NCI-H748 (cell line): ENCODE measurements around the gene HSPB6.
"Not testable (repeated sequence)": the region's sequence is repeated elsewhere in the genome, so short reads cannot be mapped to it uniquely, and the experiment has no call there.

ENCODE experiments used
- DNase-seq: peaks from one replicate; lab custom pipeline; 2025; ENCODE audit not compliant: unreplicated experiment; lab: John Stamatoyannopoulos, UW

The HSPB6 gene

GRCh38 chr19:35786299-35787160 lies 29.7 kb upstream of the HSPB6 start:
- DNase-seq, result no peak

DNA sequence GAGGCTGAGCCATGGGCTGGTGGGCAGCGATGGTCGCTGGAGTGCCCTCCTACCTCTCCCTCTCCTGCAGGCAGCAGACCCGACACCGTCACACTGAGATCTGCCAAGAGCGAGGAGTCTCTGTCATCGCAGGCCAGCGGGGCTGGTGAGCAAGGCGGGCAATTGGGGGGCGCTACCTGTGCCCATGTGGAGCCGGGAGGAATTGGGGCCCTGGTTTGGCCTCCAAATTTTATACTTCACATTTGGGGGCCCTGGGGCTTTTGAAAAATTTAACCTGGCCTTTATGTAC lies 28.5 kb upstream of the HSPB6 start:
- no peak for DNase-seq

DNA sequence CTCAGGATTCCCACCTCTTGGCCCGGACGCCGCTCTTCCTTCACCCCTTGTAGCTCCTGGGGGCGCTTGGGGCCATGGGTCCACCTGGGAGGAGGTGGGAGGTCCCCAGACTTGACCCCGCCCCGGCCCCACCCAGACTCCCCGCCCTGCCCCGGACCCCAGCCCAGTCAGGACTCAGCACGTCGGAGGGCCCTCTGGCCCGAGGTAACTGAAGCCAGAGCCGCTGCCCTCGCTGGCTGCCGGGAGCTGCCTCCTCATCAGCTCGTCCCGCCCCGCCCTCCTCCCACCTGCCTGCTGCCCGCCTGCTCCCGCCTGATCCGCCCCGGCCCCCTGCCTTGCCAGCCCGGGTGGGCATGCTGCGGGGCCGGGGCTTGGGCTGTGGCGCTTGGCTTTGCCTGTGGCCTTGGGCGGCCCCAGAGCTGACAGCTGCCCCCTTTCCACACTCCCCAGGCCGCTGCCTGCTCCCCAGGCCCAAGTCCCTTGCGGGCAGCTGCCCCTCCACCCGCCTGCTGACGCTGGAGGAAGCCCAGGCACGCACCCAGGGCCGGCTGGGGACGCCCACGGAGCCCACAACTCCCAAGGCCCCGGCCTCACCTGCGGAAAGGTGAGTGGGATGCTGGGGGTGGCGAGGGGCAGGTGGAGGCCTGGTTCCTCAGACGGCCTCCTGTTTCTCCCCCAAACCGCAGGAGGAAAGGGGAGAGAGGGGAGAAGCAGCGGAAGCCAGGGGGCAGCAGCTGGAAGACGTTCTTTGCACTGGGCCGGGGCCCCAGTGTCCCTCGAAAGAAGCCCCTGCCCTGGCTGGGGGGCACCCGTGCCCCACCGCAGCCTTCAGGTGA lies 27.9 kb upstream of the HSPB6 start:
- peak; percentile 33 for DNase-seq

GRCh38 chr19:35783469-35784434 lies 26.9 kb upstream of the HSPB6 start:
- no peak for DNase-seq

DNA sequence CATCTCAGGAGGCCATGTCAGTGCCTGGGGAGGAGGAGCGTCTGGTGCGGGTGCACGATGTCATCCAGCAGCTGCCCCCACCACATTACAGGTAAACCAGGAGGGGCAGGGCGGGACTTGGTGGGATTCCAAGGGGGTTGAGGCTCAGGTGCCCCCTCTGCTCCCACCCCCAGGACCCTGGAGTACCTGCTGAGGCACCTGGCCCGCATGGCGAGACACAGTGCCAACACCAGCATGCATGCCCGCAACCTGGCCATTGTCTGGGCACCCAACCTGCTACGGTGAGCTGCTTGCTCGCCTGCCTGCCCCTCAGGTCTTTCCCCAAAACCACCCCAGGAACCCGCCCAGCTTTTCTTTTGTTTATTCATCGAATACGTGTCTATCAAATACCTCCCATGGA lies 25.8 kb upstream of the HSPB6 start:
- no peak for DNase-seq

DNA sequence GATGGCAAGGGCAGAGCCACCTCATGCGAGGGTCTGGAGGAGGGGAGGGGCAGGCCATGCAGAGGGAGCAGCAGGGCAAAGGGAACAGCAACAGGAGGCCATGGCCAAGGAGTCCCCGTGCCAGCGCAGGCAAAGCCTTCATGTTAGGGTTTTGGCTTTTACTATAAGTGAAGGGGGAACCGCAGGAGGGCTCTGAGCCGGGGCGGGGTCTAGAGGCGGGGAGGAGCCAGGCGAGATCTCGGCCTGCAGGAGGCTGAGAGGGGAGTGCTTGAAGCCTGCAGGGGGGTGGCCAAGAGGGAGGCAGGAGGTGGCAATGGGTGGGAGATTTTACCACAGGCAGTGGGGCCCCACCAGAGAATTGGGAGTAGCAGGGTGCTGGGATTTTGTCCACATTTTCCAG lies 24.8 kb upstream of the HSPB6 start:
- no peak for DNase-seq

- DNase-seq, result no peak
Measured at GRCh38 chr19:35780717-35781116, 23.9 kb upstream of the HSPB6 start.

GRCh38 chr19:35780058-35780457 lies 23.2 kb upstream of the HSPB6 start:
- DNase-seq, result no peak

- DNase-seq, result no peak
Measured at GRCh38 chr19:35779033-35779432, 22.2 kb upstream of the HSPB6 start.

- no peak for DNase-seq
Measured at GRCh38 chr19:35777961-35778360, 21.1 kb upstream of the HSPB6 start.

DNA sequence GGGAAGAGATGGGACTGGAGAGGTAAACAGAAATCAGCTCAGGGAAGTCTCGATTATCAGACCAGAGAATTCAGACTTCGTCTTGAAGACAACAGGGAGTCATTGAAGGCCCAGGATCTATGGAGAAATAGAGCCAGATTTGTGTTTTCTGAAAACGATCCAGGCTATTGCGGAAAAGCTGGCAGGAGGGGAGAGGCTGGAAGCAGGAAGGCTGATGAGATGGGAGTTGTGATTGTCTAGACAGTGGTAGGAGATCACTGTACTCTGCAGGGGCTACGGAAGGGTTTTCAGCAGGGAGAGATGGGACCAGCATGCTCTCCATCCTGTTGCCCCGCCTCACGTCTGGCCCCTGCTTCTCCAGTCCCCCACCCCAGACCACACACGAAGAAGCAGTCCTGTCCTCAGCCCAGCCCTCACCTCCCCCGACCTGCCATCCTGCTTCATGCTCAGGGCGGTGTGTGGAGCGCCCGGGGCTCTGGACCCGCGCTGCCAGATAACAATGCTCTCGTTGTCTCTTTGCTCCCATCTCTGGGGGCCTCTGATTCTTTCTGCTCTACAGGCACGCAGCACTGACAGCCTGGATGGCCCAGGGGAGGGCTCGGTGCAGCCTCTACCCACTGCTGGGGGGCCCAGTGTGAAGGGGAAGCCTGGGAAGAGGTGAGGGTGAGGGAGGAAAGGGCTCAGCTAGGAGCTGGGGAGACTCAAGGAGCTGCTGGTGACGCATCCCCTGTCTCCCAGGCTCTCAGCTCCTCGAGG lies 20.4 kb upstream of the HSPB6 start:
- no peak for DNase-seq

DNA sequence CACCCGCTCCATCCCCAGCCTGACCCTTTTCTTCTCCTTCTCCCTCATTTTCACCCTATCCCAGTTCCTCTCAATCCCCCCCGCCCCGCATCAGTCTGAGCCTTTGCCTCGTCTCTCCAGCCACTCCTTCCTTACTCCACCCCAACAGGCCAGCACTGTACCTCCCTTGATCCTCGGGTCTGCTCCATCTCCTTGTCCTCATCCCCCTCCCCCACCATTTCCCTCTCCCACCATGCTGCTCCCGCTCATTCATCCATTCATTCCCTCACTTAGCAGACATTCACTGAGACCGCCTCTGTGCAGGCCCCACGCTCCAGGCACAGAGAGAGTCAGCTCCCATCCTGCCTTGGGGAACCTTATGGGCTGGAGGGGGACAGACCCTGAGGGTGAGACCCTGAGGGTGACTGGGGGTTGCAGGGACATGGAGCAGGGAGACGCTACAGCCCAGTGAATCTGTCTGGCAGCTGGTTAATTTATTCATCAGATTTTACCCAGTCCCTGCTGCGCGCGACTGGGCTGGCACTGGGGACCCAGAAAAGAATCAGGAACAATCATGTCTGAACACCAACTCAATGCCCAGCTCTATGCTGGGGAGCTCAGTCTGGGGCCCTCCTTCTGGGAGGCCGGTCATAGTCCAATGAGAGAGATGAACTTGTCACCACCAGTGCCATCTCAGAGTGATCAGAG lies 19.4 kb upstream of the HSPB6 start:
- peak; percentile 56 for DNase-seq

- peak; percentile 100 for DNase-seq
Measured at GRCh38 chr19:35775298-35776101, 18.7 kb upstream of the HSPB6 start, which contains the start of gene ARHGAP33. ARHGAP33 (plus strand) TSS chr19:35775564; CDS start chr19:35775659, 95 bp downstream.

- DNase-seq, result no peak
Measured at GRCh38 chr19:35775046-35775297, 18.1 kb upstream of the HSPB6 start.

DNA sequence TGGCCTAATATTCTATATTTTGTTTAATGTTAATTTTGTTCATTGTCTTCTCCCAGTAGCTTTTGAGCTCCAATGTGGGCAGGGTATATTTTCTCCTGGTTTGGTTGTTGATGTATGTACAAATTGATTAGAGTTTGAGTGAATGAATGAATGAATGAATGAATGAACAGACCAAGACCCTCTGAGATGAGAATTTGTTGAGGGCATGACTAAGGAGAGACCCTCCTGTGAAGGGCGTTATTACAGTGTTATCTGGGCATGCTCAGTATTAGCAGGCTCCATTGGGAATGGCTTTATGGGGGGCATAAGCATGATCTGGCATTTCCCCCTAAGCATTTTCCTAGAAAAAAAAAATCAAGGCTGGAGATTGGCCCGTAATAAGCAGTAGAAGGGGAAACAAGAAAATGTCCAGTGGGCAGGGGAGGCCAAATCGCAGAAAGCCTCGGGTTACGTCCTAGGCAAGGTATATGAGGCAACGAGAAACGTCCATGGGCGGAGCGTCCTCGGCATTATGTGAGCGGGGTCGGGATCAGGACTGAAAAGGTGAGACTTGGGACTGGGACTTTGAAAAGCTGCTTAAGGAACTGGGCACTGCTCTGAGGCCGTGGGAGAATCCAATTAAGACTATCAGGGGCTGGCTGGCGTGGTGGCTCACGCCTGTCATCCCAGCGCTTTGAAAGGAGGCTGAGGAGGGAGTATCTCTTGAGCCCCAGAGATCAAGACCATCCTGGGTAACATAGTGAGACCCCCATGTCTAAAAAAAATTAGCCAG lies 17.6 kb upstream of the HSPB6 start:
- DNase-seq, result peak; percentile 51

GRCh38 chr19:35773020-35773806 lies 16.4 kb upstream of the HSPB6 start:
- no peak for DNase-seq

DNA sequence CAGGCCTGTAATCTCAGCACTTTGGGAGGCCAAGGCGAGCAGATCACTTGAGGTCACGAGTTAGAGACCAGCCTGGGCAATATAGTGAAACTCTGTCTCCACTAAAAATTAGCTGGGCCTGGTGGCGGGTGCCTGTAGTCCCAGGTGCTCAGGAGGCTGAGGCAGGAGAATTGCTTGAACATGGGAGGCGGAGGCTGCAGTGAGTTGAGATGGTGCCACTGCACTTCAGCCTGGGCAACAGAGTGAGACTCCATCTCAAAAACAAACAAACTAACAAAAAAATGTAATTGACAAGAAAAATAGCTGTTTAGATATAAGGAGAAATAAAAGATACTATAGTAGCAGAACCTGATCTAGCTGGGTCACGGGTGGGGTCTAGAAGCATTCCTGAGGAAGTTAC lies 15.5 kb upstream of the HSPB6 start:
- not testable (repeated sequence) for DNase-seq

- DNase-seq, result no peak
Measured at GRCh38 chr19:35768082-35768421, 11.2 kb upstream of the HSPB6 start.
